IMR-90 (cell line): ENCODE measurements around the gene PADI2. TPM values are rescaled to one million over a fixed set of nuclear protein-coding genes. Genes with fewer than 3 reads are reported as not detected.

ENCODE experiments used
- ATAC-seq: fragments of 200-7000 bp; cut with Tn5 transposase; 2 replicates; pipeline ENCODE4 v1.9.1; 2020; ENCODE audit warnings: low read depth, mild to moderate bottlenecking, moderate library complexity
- BruUV-seq: library from RNA; stranded (reverse); fragments of 400-500 nt; replicated peaks from 2 replicates; lab custom pipeline; 2021; lab: Mats Ljungman, UMichigan
- CTCF ChIA-PET: fragments of 300-600 bp; formaldehyde crosslinking; extraction: SDS; loops from one replicate; lab custom pipeline; 2021; ENCODE audit warnings: antibody characterized with exemption; lab: Yijun Ruan, JAX
- POLR2A ChIA-PET: fragments of 300-600 bp; sonication (Branson Sonifier 250); formaldehyde crosslinking; loops from one replicate; lab custom pipeline; 2022; ENCODE audit warnings: antibody characterized with exemption; ENCODE audit not compliant: unreplicated experiment; lab: Charles Lee
- DNase-seq: peaks from one replicate; pipeline ENCODE4 v3.0.0; 2013
- H2AFZ ChIP-seq: replicated peaks from 2 replicates; pipeline ENCODE3; 2013; ENCODE audit warnings: low read length, mild to moderate bottlenecking; ENCODE audit not compliant: poor library complexity
- H2AK5ac ChIP-seq: 2 replicates; pipeline ENCODE4 v1.6.1; 2013; ENCODE audit warnings: low read depth, low read length, inconsistent platforms
- H2AK9ac ChIP-seq: replicated peaks from 2 replicates; pipeline ENCODE3; 2013; ENCODE audit warnings: mild to moderate bottlenecking, low read depth, low read length, moderate library complexity; ENCODE audit not compliant: poor library complexity
- H2BK120ac ChIP-seq: 2 replicates; pipeline ENCODE4 v1.6.1; 2013; ENCODE audit warnings: low read depth, low read length, inconsistent platforms
- H2BK15ac ChIP-seq: 3 replicates; pipeline ENCODE4 v1.6.1; 2013; ENCODE audit warnings: low read depth, low read length, inconsistent platforms
- H2BK20ac ChIP-seq: 2 replicates; pipeline ENCODE4 v1.6.1; 2013; ENCODE audit warnings: low read depth, mild to moderate bottlenecking, inconsistent platforms, low read length, moderate library complexity
- H2BK5ac ChIP-seq: 2 replicates; pipeline ENCODE4 v1.6.1; 2013; ENCODE audit warnings: mild to moderate bottlenecking, low read depth, low read length, inconsistent platforms; ENCODE audit not compliant: poor library complexity, severe bottlenecking
- H3K14ac ChIP-seq: replicated peaks from 2 replicates; pipeline ENCODE4 v1.6.1; 2013; ENCODE audit warnings: low read depth, low read length, inconsistent platforms
- H3K18ac ChIP-seq: 2 replicates; pipeline ENCODE4 v1.6.1; 2013; ENCODE audit warnings: low read depth, low read length, control low read depth
- H3K23ac ChIP-seq: 2 replicates; pipeline ENCODE4 v1.6.1; 2013; ENCODE audit warnings: low read depth, low read length, inconsistent platforms
- H3K27ac ChIP-seq: 2 replicates; pipeline ENCODE4 v1.5.1; 2013; ENCODE audit warnings: mild to moderate bottlenecking, control low read depth, low read length; ENCODE audit not compliant: insufficient read depth
- H3K27me3 ChIP-seq: 2 replicates; pipeline ENCODE4 v1.6.1; 2013; ENCODE audit warnings: low read length; ENCODE audit not compliant: control insufficient read depth, insufficient read depth
- H3K36me3 ChIP-seq: 2 replicates; pipeline ENCODE4 v1.6.1; 2013; ENCODE audit warnings: low read length, mixed read lengths; ENCODE audit not compliant: control insufficient read depth, insufficient read depth
- H3K4ac ChIP-seq: 2 replicates; pipeline ENCODE4 v1.6.1; 2013; ENCODE audit warnings: low read depth, low read length, inconsistent platforms
- H3K4me1 ChIP-seq: 2 replicates; pipeline ENCODE4 v1.6.1; 2013; ENCODE audit warnings: low read length, mixed read lengths; ENCODE audit not compliant: control insufficient read depth, insufficient read depth
- H3K4me2 ChIP-seq: 2 replicates; pipeline ENCODE4 v1.6.1; 2013; ENCODE audit warnings: low read depth, mild to moderate bottlenecking, control low read depth, low read length, moderate library complexity
- H3K4me3 ChIP-seq: 2 replicates; pipeline ENCODE4 v1.5.1; 2013; ENCODE audit warnings: low read depth, mild to moderate bottlenecking, control low read depth, low read length, moderate library complexity; ENCODE audit not compliant: insufficient read depth
- H3K56ac ChIP-seq: 2 replicates; pipeline ENCODE4 v1.6.1; 2013; ENCODE audit warnings: low read length, inconsistent platforms; ENCODE audit not compliant: insufficient read depth; ENCODE audit errors: extremely low read depth
- H3K79me1 ChIP-seq, 2 experiments: 2 replicates each; pipeline ENCODE4 v1.6.1; 2013; ENCODE audit warnings: low read length in 2 of 2, inconsistent platforms in 1 of 2, low read depth in 1 of 2
- H3K9ac ChIP-seq: 2 replicates; pipeline ENCODE4 v1.6.1; 2013; ENCODE audit warnings: low read depth, low read length, control low read depth
- H3K9me1 ChIP-seq: 2 replicates; pipeline ENCODE4 v1.6.1; 2013; ENCODE audit warnings: low read length, inconsistent platforms; ENCODE audit not compliant: insufficient read depth
- H3K9me3 ChIP-seq: 2 replicates; pipeline ENCODE4 v1.6.1; 2013; ENCODE audit warnings: low read length; ENCODE audit not compliant: control insufficient read depth, insufficient read depth
- H4K20me1 ChIP-seq: 2 replicates; pipeline ENCODE4 v1.6.1; 2013; ENCODE audit warnings: low read length, inconsistent platforms; ENCODE audit not compliant: insufficient read depth
- H4K5ac ChIP-seq: 2 replicates; pipeline ENCODE4 v1.6.1; 2013; ENCODE audit warnings: mild to moderate bottlenecking, low read depth, low read length, control low read depth
- H4K8ac ChIP-seq, 2 experiments: 2 replicates each; pipeline ENCODE4 v1.6.1; 2013; ENCODE audit warnings: low read depth in 2 of 2, low read length in 2 of 2, control low read depth in 1 of 2, inconsistent platforms in 1 of 2
- H4K91ac ChIP-seq: 2 replicates; pipeline ENCODE4 v1.6.1; 2013; ENCODE audit warnings: low read depth, low read length, inconsistent platforms; ENCODE audit not compliant: insufficient read depth
- BHLHE40 ChIP-seq: fragments of 150-350 bp; IDR thresholded peaks from 2 replicates; pipeline ENCODE4 v1.6.1; 2016; ENCODE audit warnings: mild to moderate bottlenecking, low read depth, low read length
- CEBPB ChIP-seq: IDR thresholded peaks from 2 replicates; pipeline ENCODE4 v1.6.1; 2012; ENCODE audit warnings: low read depth, low read length, improper control_type of control experiment
- CTCF ChIP-seq: conservative IDR thresholded peaks from 2 replicates; pipeline ENCODE4 v1.5.1; 2012; ENCODE audit warnings: mild to moderate bottlenecking, low read depth, low read length, improper control_type of control experiment
- MAFK ChIP-seq: IDR thresholded peaks from 2 replicates; pipeline ENCODE4 v1.6.1; 2012; ENCODE audit warnings: low read depth, low read length, improper control_type of control experiment
- MAZ ChIP-seq: IDR thresholded peaks from 2 replicates; pipeline ENCODE4 v1.6.1; 2012; ENCODE audit warnings: low read depth, mild to moderate bottlenecking, low read length, improper control_type of control experiment, moderate library complexity, borderline replicate concordance
- NFE2L2 ChIP-seq: fragments of 150-350 bp; IDR thresholded peaks from 2 replicates; pipeline ENCODE4 v1.6.1; 2016; ENCODE audit warnings: low read depth, mild to moderate bottlenecking, low read length
- POLR2A ChIP-seq: IDR thresholded peaks from 2 replicates; pipeline ENCODE4 v1.6.1; 2012; ENCODE audit warnings: mild to moderate bottlenecking, low read depth, low read length
- RAD21 ChIP-seq: IDR thresholded peaks from 2 replicates; pipeline ENCODE4 v1.6.1; 2012; ENCODE audit warnings: low read length, improper control_type of control experiment
- RCOR1 ChIP-seq: IDR thresholded peaks from 2 replicates; pipeline ENCODE4 v1.6.1; 2012; ENCODE audit warnings: mild to moderate bottlenecking, low read length, improper control_type of control experiment; ENCODE audit not compliant: insufficient replicate concordance
- RFX5 ChIP-seq: IDR thresholded peaks from 2 replicates; pipeline ENCODE4 v1.8.0; 2012; ENCODE audit warnings: low read depth, mild to moderate bottlenecking, low read length, moderate library complexity
- SMC3 ChIP-seq: fragments of 150-350 bp; IDR thresholded peaks from 2 replicates; pipeline ENCODE4 v1.6.1; 2016; ENCODE audit warnings: low read depth, mild to moderate bottlenecking, antibody characterized with exemption, low read length, moderate library complexity
- WGBS, 2 experiments: methylation state at CpG; one replicate each; pipeline versions ENCODE4 v1.1.5 to v1.1.7; 2013; ENCODE audit warnings: missing lambda C conversion rate in 2 of 2; ENCODE audit not compliant: insufficient read length in 1 of 2; ENCODE audit errors: extremely low coverage in 2 of 2; 5-methylcytosine and 5-hydroxymethylcytosine counted together
- dilution Hi-C: fragments of 300-500 bp; cut with HindIII; formaldehyde crosslinking; loops from one replicate; pipeline ENCODE4 v1.14.3; 2018; ENCODE audit warnings: low sequenced_read_pairs; ENCODE audit not compliant: unreplicated experiment
- in situ Hi-C: fragments of 300-500 bp; cut with MboI; formaldehyde crosslinking; loops from 3 replicates; pipeline ENCODE4 v1.14.3; 2019; ENCODE audit warnings: low sequenced_read_pairs, inconsistent platforms, mixed read lengths
- intact Hi-C: fragments of 100-400 bp; cut with micrococcal nuclease; formaldehyde crosslinking; loops from 2 replicates; pipeline ENCODE4 v1.10.0; 2022
- polyA plus RNA-seq, 3 experiments: library from polyadenylated mRNA; depleted of rRNA; stranded (reverse); fragments of >200 nt; gene quantifications; 2 replicates each; pipeline ENCODE4 v1.2.3, GENCODE V29; 2012; ENCODE audit warnings: low replicate concordance in 1 of 3
- total RNA-seq: library from RNA; depleted of rRNA; stranded (reverse); fragments of >200 nt; gene quantifications from 2 replicates; pipeline ENCODE4 v1.2.3, GENCODE V29; 2012
- TF ChIP-seq, protein P1 (sequence below): fragments of 150-350 bp; IDR thresholded peaks from 2 replicates; pipeline ENCODE4 v1.6.1; 2017; ENCODE audit warnings: mild to moderate bottlenecking, antibody characterized with exemption, low read length, low read depth

PADI2 gene
- total and polyA plus RNA-seq, 2 of the 4 experiments (the other 2 are of a cell fraction): not detected

DNA sequence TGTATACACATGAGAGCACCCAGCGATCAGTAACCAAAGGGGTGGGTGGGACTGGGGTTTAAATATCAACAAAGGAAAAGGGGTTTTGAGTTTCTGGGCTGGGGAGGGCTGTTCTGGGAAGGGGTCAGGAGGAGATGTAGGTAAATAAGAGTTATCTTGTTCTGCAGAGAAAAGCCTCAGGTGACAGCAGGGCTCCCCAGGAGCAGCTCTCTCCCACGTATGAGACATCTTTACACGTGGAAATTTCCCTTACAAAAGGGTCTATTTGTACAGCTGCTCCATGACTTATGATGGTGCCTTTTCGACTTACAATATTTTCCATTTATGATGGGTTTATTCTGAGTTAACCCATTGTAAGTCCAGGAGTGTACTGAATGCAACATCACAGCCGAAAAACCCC lies 16.3 kb upstream of the PADI2 start:
- intact Hi-C loops: no loop called here

More for the DNA sequence above, 16.3 kb upstream of the PADI2 start:
- no peak overlapping the region for H3K23ac ChIP-seq
- TF ChIP-seq RFX5 (no peak), CEBPB (no peak), MAFK (no peak), SMC3 (no peak), BHLHE40 (no peak), RCOR1 (no peak), POLR2A (no peak), NFE2L2 (no peak), MAZ (no peak), CTCF (no peak), RAD21 (no peak)
- TF ChIP-seq, protein P1, sequence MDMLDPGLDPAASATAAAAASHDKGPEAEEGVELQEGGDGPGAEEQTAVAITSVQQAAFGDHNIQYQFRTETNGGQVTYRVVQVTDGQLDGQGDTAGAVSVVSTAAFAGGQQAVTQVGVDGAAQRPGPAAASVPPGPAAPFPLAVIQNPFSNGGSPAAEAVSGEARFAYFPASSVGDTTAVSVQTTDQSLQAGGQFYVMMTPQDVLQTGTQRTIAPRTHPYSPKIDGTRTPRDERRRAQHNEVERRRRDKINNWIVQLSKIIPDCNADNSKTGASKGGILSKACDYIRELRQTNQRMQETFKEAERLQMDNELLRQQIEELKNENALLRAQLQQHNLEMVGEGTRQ: no peak
- H3K9me3 ChIP-seq: no peaks in the 10 kb centered on the region
- H3K4me1 ChIP-seq: no peaks in the 10 kb centered on the region
- in situ Hi-C loops (no loop called here), dilution Hi-C loops (no loop called here)
- peaks cover 8% of the 10 kb centered on the region; the same call in 1 of the 2 replicates for H3K9me1 ChIP-seq
- H3K18ac ChIP-seq: no peak overlapping the region
- H3K56ac ChIP-seq: no peak overlapping the region
- no peaks in the 10 kb centered on the region for H4K20me1 ChIP-seq
- no peak overlapping the region for H4K91ac ChIP-seq
- H3K4ac ChIP-seq: no peak overlapping the region
- CTCF ChIA-PET: no interaction called here
- H3K36me3 ChIP-seq: no peaks in the 10 kb centered on the region
- no peak overlapping the region for H2AFZ ChIP-seq
- H3K79me1 ChIP-seq: no peaks in the 10 kb centered on the region
- BruUV-seq: no TSS peak
- no peak overlapping the region for H3K14ac ChIP-seq
- WGBS, 2 experiments: 100% methylated on average over 1 of the region's 5 CpGs; no CpG with 5 or more reads in 1 of the 2 experiments
- ATAC-seq: no peak
- no peak overlapping the region for H4K5ac ChIP-seq
- H2AK5ac ChIP-seq: no peak overlapping the region
- no peak overlapping the region for H2BK15ac ChIP-seq
- H3K4me3 ChIP-seq: no peak overlapping the region
- no peak overlapping the region for H2BK20ac ChIP-seq
- H4K8ac ChIP-seq: no peak overlapping the region
- H3K9ac ChIP-seq: no peak overlapping the region
- no peak overlapping the region for H2BK120ac ChIP-seq
- H3K4me2 ChIP-seq: no peak overlapping the region
- no peak for DNase-seq
- no peak overlapping the region for H2BK5ac ChIP-seq
- H3K27me3 ChIP-seq: peaks cover 10% of the 10 kb centered on the region; the same call in 1 of the 2 replicates
- H2AK9ac ChIP-seq: no peak overlapping the region
- no peak overlapping the region for H3K27ac ChIP-seq
- POLR2A ChIA-PET: no interaction called here
